B cell (primary cell): ENCODE results near the gene KCTD7. TPM values are rescaled to one million over a fixed set of nuclear protein-coding genes. Genes with fewer than 3 reads are reported as not detected.

ENCODE experiments used
- ATAC-seq: fragments of 200-7000 bp; cut with Tn5 transposase; one replicate; pipeline ENCODE4 v1.10.0; 2021; ENCODE audit warnings: low read depth, mild to moderate bottlenecking, moderate number of reproducible peaks, moderate library complexity
- CTCF ChIA-PET: fragments of 350-600 bp; sonication (Branson Sonifier 250); formaldehyde crosslinking; loops from one replicate; lab custom pipeline; 2021; ENCODE audit warnings: antibody characterized with exemption, inconsistent platforms; lab: Charles Lee
- POLR2A ChIA-PET: fragments of 350-600 bp; sonication (Branson Sonifier 250); formaldehyde crosslinking; loops from one replicate; lab custom pipeline; 2021; ENCODE audit warnings: antibody characterized with exemption; lab: Charles Lee
- DNase-seq: peaks from one replicate; pipeline ENCODE4 v3.0.0; 2013
- H2AFZ ChIP-seq: 2 replicates; pipeline ENCODE4 v1.6.1; 2012; ENCODE audit warnings: mild to moderate bottlenecking, low read depth, low read length; ENCODE audit not compliant: insufficient read depth, poor library complexity, severe bottlenecking
- H3K27ac ChIP-seq, 2 donors: 1 replicate in 1 of 2; 2 replicates in 1 of 2; pipeline ENCODE4 v1.5.1; 2012 to 2013; ENCODE audit warnings: low read length in 2 of 2, mild to moderate bottlenecking in 2 of 2, moderate library complexity in 1 of 2
- H3K27me3 ChIP-seq, 4 experiments: fragments of 200-600 bp in 1 of 4; sonication (generic) in 1 of 4; replicated peaks in 1 of 4; 1 replicate in 2 of 4; 2 replicates in 2 of 4; pipeline versions ENCODE4 v1.6.1 to v1.7.0; 2013 to 2016; ENCODE audit warnings: low read length in 3 of 4, mild to moderate bottlenecking in 2 of 4, mixed read lengths in 1 of 4, moderate library complexity in 1 of 4; ENCODE audit not compliant: insufficient read depth in 4 of 4, control insufficient read depth in 3 of 4; ENCODE audit errors: control extremely low read depth in 1 of 4
- H3K36me3 ChIP-seq, 2 experiments: replicated peaks in 1 of 2; 1 replicate in 1 of 2; 2 replicates in 1 of 2; pipeline versions ENCODE4 v1.6.1 to v1.7.1; 2013; ENCODE audit warnings: low read length in 1 of 2; ENCODE audit not compliant: insufficient read depth in 2 of 2, control insufficient read depth in 1 of 2; ENCODE audit errors: control extremely low read depth in 1 of 2, extremely low read depth in 1 of 2
- H3K4me1 ChIP-seq, 2 donors: fragments of 200-600 bp in 1 of 2; sonication (generic) in 1 of 2; 1 replicate in 1 of 2; 2 replicates in 1 of 2; pipeline versions ENCODE4 v1.5.1 to v1.6.1; 2013 to 2017; ENCODE audit warnings: low read length in 2 of 2; ENCODE audit not compliant: control insufficient read depth in 2 of 2, insufficient read depth in 2 of 2
- H3K4me2 ChIP-seq: replicated peaks from 2 replicates; pipeline ENCODE3; 2012; ENCODE audit warnings: mild to moderate bottlenecking, low read depth, low read length; ENCODE audit not compliant: poor library complexity, severe bottlenecking
- H3K4me3 ChIP-seq, 5 experiments: fragments of 200-600 bp in 1 of 5; sonication (generic) in 1 of 5; 1 replicate in 3 of 5; 2 replicates in 2 of 5; pipeline versions ENCODE4 v1.5.1 to v1.7.0; 2011 to 2016; ENCODE audit warnings: low read length in 4 of 5, mild to moderate bottlenecking in 4 of 5, low read depth in 2 of 5, control low read depth in 1 of 5, moderate library complexity in 1 of 5; ENCODE audit not compliant: insufficient read depth in 1 of 5; ENCODE audit errors: control extremely low read depth in 1 of 5, extremely low read depth in 1 of 5
- H3K79me2 ChIP-seq: fragments of 200-600 bp; sonication (generic); one replicate; pipeline ENCODE4 v1.6.0; 2016; ENCODE audit warnings: low read length; ENCODE audit not compliant: control insufficient read depth, insufficient read depth
- H3K9ac ChIP-seq: fragments of 200-600 bp; sonication (generic); 2 replicates; pipeline ENCODE4 v1.6.1; 2017; ENCODE audit warnings: mild to moderate bottlenecking, low read length, moderate library complexity
- H3K9me3 ChIP-seq, 3 donors: one replicate each; pipeline versions ENCODE4 v1.6.1 to v1.7.1; 2013; ENCODE audit warnings: low read length in 2 of 3; ENCODE audit not compliant: control insufficient read depth in 2 of 3, insufficient read depth in 1 of 3; ENCODE audit errors: control extremely low read depth in 1 of 3
- H4K20me1 ChIP-seq: 2 replicates; pipeline ENCODE4 v1.6.0; 2012; ENCODE audit warnings: mild to moderate bottlenecking, low read length; ENCODE audit not compliant: insufficient read depth, control insufficient read depth, poor library complexity, severe bottlenecking
- H3K27ac Mint-ChIP-seq: one replicate; pipeline ENCODE4 v1.8.0; 2021; ENCODE audit warnings: mixed read lengths
- H3K27me3 Mint-ChIP-seq: one replicate; pipeline ENCODE4 v1.8.0; 2021; ENCODE audit warnings: mixed read lengths
- H3K4me1 Mint-ChIP-seq: one replicate; pipeline ENCODE4 v1.8.0; 2021; ENCODE audit warnings: mixed read lengths
- H3K4me3 Mint-ChIP-seq: one replicate; pipeline ENCODE4 v1.8.0; 2021; ENCODE audit warnings: mixed read lengths
- H3K9me3 Mint-ChIP-seq: one replicate; pipeline ENCODE4 v1.8.0; 2022; ENCODE audit warnings: mixed read lengths; ENCODE audit not compliant: insufficient read depth
- CTCF ChIP-seq: fragments of 200-600 bp; IDR thresholded peaks from one replicate; pipeline ENCODE4 v1.8.0; 2022; ENCODE audit warnings: antibody characterized with exemption, mild to moderate bottlenecking
- EZH2 ChIP-seq: IDR thresholded peaks from 2 replicates; pipeline ENCODE4 v1.6.1; 2012; ENCODE audit warnings: borderline replicate concordance, low read depth, mild to moderate bottlenecking, moderate library complexity, low read length; ENCODE audit not compliant: insufficient read depth, poor library complexity, severe bottlenecking
- WGBS: methylation state at CpG from one replicate; pipeline ENCODE4 v1.1.5; 2013; ENCODE audit warnings: missing lambda C conversion rate; ENCODE audit not compliant: insufficient coverage; 5-methylcytosine and 5-hydroxymethylcytosine counted together
- intact Hi-C: fragments of 100-400 bp; cut with micrococcal nuclease; formaldehyde crosslinking; loops from one replicate; pipeline ENCODE4 v1.10.0; 2022
- polyA plus RNA-seq: library from polyadenylated mRNA; depleted of rRNA; stranded (reverse); fragments of >200 nt; gene quantifications from 2 replicates; pipeline ENCODE4 v1.2.3, GENCODE V29; 2012
- total RNA-seq, 2 donors: library from RNA; stranded (reverse); fragments of 120-200 nt in 1 of 2; gene quantifications; 1 replicate in 1 of 2; 2 replicates in 1 of 2; pipeline versions ENCODE4 v1.2.3 to v1.2.4, GENCODE V29; 2013 to 2022

Gene KCTD7
- total and polyA plus RNA-seq, 2 donors (not counting 1 experiment from before 2014, with no cell fraction given), result 44.4 to 48.2 TPM

GRCh38 chr7:66640802-66641525 lies 12.3 kb downstream of the KCTD7 start:
- Histone ChIP-seq H3K4me1 (peaks cover 0 to 14% of the 10 kb centered on the region in 2 donors), H3K27me3 (no peaks in the 10 kb centered on the region), H4K20me1 (peaks cover 7% of the 10 kb centered on the region), H3K36me3 (peaks cover 6 to 72% of the 10 kb centered on the region in 2 experiments), H2AFZ (no peak overlapping the region), H3K9me3 (no peaks in the 10 kb centered on the region), H3K9ac (no peak overlapping the region), H3K27ac (no peak overlapping the region), H3K4me2 (no peak overlapping the region), H3K4me3 (no peak overlapping the region), H3K79me2 (peaks cover 14% of the 10 kb centered on the region)
- Mint-ChIP-seq H3K4me1 (peaks cover 21% of the 10 kb centered on the region), H3K4me3 (no peak overlapping the region), H3K27ac (no peak overlapping the region), H3K9me3 (no peaks in the 10 kb centered on the region), H3K27me3 (no peaks in the 10 kb centered on the region)
- intact Hi-C loops, result no loop called here
- ATAC-seq (no peak), DNase-seq (no peak)
- ChIA-PET CTCF (no interaction called here), POLR2A (no interaction called here)
- WGBS, result 96% methylated on average over 6 of the region's 7 CpGs
- TF ChIP-seq EZH2, result no peak
- TF ChIP-seq CTCF, result no peak

GRCh38 chr7:66641526-66641871 lies 12.8 kb downstream of the KCTD7 start:
- peaks cover 7% of the 10 kb centered on the region for H4K20me1 ChIP-seq
- H3K9me3 ChIP-seq, result no peaks in the 10 kb centered on the region
- H3K36me3 ChIP-seq, result peaks cover 6 to 72% of the 10 kb centered on the region in 2 experiments
- TF ChIP-seq EZH2 (no peak), CTCF (no peak)
- CTCF ChIA-PET, result no interaction called here
- intact Hi-C loops, result no loop called here
- no peak overlapping the region for H3K4me2 ChIP-seq
- Mint-ChIP-seq H3K27ac (no peak overlapping the region), H3K4me3 (no peak overlapping the region), H3K4me1 (peaks cover 21% of the 10 kb centered on the region), H3K27me3 (no peaks in the 10 kb centered on the region), H3K9me3 (no peaks in the 10 kb centered on the region)
- no peak overlapping the region for H3K4me3 ChIP-seq
- H3K4me1 ChIP-seq, result peaks cover 0 to 14% of the 10 kb centered on the region in 2 donors
- H3K9ac ChIP-seq, result no peak overlapping the region
- ATAC-seq (no peak), DNase-seq (no peak)
- H2AFZ ChIP-seq, result no peak overlapping the region
- peaks cover 12% of the 10 kb centered on the region for H3K79me2 ChIP-seq
- 90% methylated on average over 2 of the region's 4 CpGs for WGBS
- H3K27ac ChIP-seq, result no peak overlapping the region
- no peaks in the 10 kb centered on the region for H3K27me3 ChIP-seq
- POLR2A ChIA-PET, result no interaction called here
